A172 (cell line): ENCODE data around the gene GNA14. TPM values are rescaled to one million over a fixed set of nuclear protein-coding genes. Genes with fewer than 3 reads are reported as not detected.
A peak's percentile ranks its signal among the peaks of the same experiment; 100 is the strongest.
"Not testable (repeated sequence)": the region's sequence is repeated elsewhere in the genome, so short reads cannot be mapped to it uniquely, and the experiment has no call there.

ENCODE experiments used
- DNase-seq: peaks from one replicate; pipeline ENCODE4 v3.0.0-alpha.2; 2015; ENCODE audit warnings: low spot score
- total RNA-seq: library from RNA; depleted of rRNA; stranded (reverse); fragments of >200 nt; shearing (Covaris generic); gene quantifications from 2 replicates; pipeline ENCODE4 v1.2.3, GENCODE V29; 2014

The GNA14 gene
- total RNA-seq, 1 experiment from 2014 or later: not detected

DNA sequence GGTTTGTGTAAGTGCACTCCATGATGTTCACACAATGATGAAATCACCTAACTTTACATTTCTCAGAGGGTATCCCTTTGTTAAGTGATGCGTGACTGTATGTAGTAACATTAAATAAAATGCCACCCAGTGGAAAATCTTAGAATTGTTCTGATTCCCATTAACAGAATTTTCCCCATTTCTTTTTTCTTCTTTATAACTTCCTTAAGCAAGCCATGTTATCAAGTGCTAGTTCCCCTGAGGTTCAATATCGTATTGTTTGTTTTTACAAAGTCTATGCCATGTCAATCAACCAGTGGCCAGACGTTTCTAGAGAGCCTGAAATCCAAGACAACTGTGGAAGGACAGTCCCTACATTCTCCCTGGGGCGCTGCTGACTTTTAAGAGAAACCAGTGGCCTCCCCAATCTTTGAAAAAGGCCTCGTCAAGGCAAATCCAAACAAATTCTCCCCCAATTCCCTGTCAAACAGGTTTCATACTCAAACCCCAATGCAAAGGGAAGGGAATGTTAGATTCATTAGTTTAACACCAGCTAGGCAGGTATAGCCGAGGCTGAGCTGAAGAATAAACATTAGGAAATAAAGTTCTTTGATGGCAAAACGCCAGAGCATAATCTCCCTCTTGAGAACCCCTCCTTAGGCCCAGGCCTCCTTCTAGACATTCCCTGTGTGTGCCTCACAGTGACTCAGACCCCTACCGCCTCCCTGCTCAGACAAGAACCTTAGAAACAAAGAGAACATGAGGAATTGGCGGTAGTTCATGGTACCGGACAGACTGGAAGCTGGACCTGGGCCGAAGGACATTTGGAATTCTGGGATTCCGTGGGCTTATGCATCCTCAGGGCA lies 198.7 kb downstream of the GNA14 start:
- peak; percentile 30 for DNase-seq

- no peak for DNase-seq
Observed at GRCh38 chr9:77447646-77448045, 200.5 kb downstream of the GNA14 start.

GRCh38 chr9:77442436-77442835 lies 205.7 kb downstream of the GNA14 start:
- no peak for DNase-seq

GRCh38 chr9:77441124-77441523 lies 207.0 kb downstream of the GNA14 start:
- not testable (repeated sequence) for DNase-seq

DNA sequence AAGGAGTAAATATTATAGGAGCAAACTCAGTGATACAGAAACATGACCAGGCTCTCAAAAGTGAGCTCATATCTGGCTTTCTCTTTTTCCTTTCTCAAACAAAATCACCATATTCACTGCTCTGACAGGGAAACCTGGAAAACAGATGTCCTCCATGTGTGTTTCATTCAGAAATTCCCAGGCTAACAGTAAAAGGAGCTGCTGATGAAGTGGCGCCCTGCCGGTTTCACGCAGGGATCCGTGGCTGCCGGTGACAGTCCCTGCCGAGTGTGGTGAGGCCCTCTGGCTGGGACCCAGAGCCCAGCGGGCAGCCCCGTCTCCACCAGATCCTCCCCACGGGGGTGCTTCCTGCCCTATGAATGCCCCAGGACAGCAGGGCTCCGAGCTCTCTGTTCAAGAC lies 208.1 kb downstream of the GNA14 start:
- peak; percentile 69 for DNase-seq

- no peak for DNase-seq
Observed at GRCh38 chr9:77438653-77439052, 209.5 kb downstream of the GNA14 start.

GRCh38 chr9:77435688-77436087 lies 212.4 kb downstream of the GNA14 start:
- peak; percentile 18 for DNase-seq

- no peak for DNase-seq
Observed at GRCh38 chr9:77435277-77435676, 212.8 kb downstream of the GNA14 start.

DNA sequence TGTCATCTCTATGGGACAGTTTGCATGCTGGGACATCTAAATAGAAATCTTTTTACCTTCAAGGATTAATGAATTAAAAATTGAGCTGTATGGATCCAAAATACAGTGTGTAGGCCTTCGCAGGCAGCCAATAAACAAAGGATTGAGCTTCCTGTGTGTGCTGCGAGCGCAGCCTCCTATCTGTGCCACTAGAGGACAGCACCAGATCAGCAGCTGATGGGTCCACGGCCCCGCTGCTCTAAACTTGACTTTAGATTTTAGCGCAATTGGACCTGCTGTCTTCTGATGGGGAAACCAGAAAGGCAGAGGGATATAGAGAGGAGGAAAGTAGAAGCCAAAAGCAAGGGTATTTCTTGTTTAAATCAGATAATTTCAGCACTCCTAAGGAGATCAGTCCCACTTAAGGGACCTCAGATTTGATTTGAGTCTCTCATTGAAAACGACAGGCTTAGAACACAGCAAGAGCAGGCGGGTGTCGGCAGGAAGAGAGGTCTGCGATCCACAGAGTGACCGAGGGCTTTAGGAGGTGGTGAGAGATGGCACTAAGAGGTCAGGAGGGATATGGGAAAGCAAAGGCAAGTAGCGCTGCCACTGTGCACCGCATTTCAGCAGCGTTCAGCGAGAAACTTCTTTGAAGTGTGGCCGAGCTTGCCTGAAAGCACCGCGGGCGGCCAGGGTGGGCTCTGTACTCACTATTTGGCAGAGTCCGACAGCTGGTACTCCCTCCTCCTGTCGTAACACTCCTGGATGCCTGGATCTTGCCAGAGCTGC lies 214.3 kb downstream of the GNA14 start:
- peak; percentile 65 for DNase-seq

DNA sequence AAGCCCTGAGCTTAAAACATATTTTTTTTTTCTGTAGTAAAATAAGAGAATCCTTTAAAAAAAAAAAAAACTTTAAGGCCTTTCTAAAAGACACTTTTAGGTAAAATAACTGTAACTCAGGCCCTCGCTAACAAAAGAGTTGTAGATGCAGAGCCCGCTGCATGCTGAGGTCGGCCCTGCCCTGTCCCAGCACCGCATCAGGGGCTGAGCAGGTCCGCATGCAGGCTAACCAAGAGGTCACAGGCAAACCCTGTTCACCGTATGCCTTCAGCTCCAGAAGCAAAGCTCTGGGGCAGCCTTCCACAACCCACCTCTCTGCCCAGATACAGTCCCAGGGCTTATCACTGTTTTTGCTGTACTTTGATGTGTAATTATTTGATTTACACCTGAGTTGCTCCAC lies 216.1 kb downstream of the GNA14 start:
- no peak for DNase-seq

- no peak for DNase-seq
Observed at GRCh38 chr9:77429928-77430327, 218.2 kb downstream of the GNA14 start.

GRCh38 chr9:77427256-77427927 lies 220.7 kb downstream of the GNA14 start:
- no peak for DNase-seq

DNA sequence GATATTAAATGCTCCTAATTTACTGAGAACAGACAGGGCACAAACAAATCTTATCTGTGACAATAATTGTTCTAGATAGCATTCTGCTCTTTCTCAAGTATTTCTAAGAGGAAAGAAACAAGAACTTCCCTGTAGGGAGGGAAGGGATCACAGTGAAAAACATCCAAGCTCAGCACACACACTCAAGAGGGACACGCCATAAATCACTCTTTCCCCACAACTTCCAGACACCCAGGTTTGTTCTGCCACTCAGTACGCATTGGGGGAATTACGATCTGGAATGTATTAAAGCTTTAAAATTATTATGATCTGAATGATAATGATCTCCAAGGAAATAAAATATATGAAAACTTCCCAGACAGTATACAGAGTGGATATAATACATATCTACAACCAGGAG lies 221.4 kb downstream of the GNA14 start:
- no peak for DNase-seq

- no peak for DNase-seq
Observed at GRCh38 chr9:77424993-77425392, 223.1 kb downstream of the GNA14 start.

- no peak for DNase-seq
Observed at GRCh38 chr9:77423841-77424240, 224.3 kb downstream of the GNA14 start.

- no peak for DNase-seq
Observed at GRCh38 chr9:77422969-77423368, 225.2 kb downstream of the GNA14 start.

DNA sequence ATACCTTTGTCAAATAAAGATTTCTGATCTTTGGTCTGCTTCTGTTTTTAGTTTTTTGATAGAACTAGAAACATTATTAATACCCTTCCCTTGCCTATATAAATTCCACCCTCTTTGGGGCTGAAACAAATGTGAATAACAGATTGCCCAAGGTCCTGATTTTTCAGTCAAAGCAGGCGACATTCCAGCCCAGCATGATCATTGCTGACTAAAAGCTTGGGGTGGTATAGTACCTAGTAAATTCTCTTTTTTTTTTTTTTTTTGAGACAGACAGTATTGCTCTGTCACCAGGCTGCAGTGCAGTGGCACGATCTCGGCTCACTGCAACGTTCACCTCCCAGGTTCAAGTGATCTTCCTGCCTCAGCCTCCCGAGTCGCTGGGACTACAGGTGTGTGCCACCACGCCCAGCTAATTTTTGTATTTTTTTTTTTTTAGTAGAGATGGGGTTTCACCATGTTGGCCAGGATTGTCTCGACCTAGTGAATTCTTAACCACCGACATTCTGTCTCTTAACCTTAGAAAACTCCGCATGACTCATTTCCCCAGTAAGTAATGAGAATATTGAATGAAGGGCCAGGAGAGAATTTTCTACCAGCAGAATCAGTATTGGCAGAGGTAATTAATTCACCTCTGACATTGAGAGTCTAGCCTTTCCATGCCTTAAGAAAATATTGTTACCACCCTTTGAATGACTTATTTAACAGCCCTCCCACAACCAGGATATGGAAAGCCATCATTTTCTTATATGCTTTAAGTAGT lies 226.4 kb downstream of the GNA14 start:
- peak; percentile 19 for DNase-seq

DNA sequence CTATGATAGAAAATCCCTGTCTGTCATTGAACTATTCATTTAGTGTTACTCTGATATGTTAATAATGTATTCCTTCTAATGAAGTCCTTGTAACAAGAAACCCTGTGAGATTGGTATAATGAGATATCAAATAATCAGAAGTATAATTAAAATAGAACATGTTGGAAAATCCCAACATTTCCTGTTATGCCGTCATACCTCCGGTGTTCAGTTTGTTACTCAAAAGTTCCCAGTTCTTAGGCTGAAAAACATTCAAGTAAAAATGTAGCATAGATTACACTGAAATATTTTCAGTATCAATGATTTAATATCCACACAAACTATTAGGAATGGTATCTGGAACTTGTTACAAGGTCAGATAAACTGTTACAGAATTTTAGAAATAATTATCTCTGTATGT lies 227.5 kb downstream of the GNA14 start:
- no peak for DNase-seq

DNA sequence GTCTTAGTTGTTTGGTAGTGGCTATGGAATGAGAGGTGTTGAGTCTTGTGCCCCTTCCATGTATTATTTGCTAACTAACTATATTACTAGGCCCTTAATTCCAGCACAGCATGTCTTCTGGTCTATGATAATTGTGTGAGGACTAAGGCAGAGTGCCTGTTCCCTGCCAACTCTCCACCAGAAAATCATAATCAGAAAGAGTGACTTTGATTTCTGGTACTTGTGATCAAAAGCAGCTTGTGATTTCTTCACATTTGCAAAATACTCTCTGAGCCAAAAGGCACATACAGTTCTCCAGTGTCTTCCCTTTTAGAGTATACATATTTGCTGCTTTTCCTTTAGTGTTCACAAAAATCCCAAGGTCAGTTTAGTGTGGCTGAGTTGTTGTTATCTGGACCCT lies 229.9 kb downstream of the GNA14 start:
- DNase-seq: no peak

- peak; percentile 69 for DNase-seq
Observed at GRCh38 chr9:77417566-77417965, 230.6 kb downstream of the GNA14 start.

GRCh38 chr9:77408521-77408920 lies 239.6 kb downstream of the GNA14 start:
- DNase-seq: not testable (repeated sequence)

DNA sequence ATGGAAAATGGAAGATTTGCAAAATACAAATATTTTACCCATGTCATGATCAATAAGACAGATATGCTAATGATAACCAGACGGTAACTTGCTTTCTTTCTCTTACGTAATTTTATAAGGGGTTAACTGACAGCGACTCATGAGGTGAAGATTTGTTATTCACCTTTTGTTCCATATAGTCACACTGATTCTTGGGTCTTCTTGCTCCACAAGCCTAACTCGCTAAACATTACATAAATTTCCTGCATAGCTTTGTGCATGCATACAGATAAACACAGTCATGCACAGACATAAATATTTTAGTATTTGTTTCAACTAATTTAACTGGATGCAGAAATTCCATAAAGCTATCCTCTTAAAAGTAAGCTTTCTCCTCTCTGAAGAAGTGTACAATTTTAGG lies 244.9 kb downstream of the GNA14 start:
- DNase-seq: no peak
